Measurements from ENCODE around the gene ITM2B. TPM values are rescaled to one million over a fixed set of nuclear protein-coding genes. Genes with fewer than 3 reads are reported as not detected.

ITM2B gene
- total RNA-seq, 1 experiment from 2014 or later, result 105 TPM

GRCh38 chr13:48185018-48185417 is 48.0 kb upstream of the ITM2B start:
- H3K9ac ChIP-seq (ENCODE audit: low read length), result no peak overlapping the region
- H4K20me1 ChIP-seq (ENCODE audit: low read length), result no peaks in the 10 kb centered on the region
- no TSS peak for BruUV-seq (replicated peaks)
- H3K79me2 ChIP-seq (ENCODE audit: low read length), result no peaks in the 10 kb centered on the region
- intact Hi-C loops (cut with micrococcal nuclease), result no loop called here
- H3K4me1 ChIP-seq (ENCODE audit: insufficient read depth, low read length), result no peaks in the 10 kb centered on the region
- CTCF ChIA-PET, result no interaction called here
- TF ChIP-seq EZH2 (IDR thresholded peaks at IDR 0.05; ENCODE audit: low read length, unreplicated experiment) (no peak), CTCF (conservative IDR thresholded peaks at IDR 0.05; ENCODE audit: low read depth, low read length) (no peak), EZH2phosphoT487 (IDR thresholded peaks at IDR 0.05; ENCODE audit: borderline replicate concordance, low read length) (no peak)
- H3K36me3 ChIP-seq (ENCODE audit: low read depth, low read length), result no peaks in the 10 kb centered on the region
- ATAC-seq (no peak), DNase-seq (no peak)
- H3F3A ChIP-seq (ENCODE audit: low read length, unreplicated experiment), result no peaks in the 10 kb centered on the region
- H2AFZ ChIP-seq (ENCODE audit: low read length), result no peak overlapping the region
- no peak overlapping the region for H3K4me3 ChIP-seq (ENCODE audit: low read length)
- no peak overlapping the region for H3K4me2 ChIP-seq (ENCODE audit: low read length)
- no peak overlapping the region for H3K27ac ChIP-seq (ENCODE audit: low read length)
- H3K9me3 ChIP-seq (ENCODE audit: low read length), result no peaks in the 10 kb centered on the region
- H3K27me3 ChIP-seq (ENCODE audit: low read length), result no peaks in the 10 kb centered on the region
- POLR2A ChIA-PET (ENCODE audit: unreplicated experiment), result no interaction called here
- H3K9me2 ChIP-seq (replicated peaks; ENCODE audit: low read length), result no peaks in the 10 kb centered on the region

- DNase-seq (no peak), ATAC-seq (no peak)
- TF ChIP-seq EZH2 (IDR thresholded peaks at IDR 0.05; ENCODE audit: low read length, unreplicated experiment) (no peak), EZH2phosphoT487 (IDR thresholded peaks at IDR 0.05; ENCODE audit: borderline replicate concordance, low read length) (no peak), CTCF (conservative IDR thresholded peaks at IDR 0.05; ENCODE audit: low read depth, low read length) (no peak)
- Histone ChIP-seq H3K27ac (ENCODE audit: low read length) (no peak overlapping the region), H3K9me2 (replicated peaks; ENCODE audit: low read length) (no peaks in the 10 kb centered on the region), H4K20me1 (ENCODE audit: low read length) (no peaks in the 10 kb centered on the region), H3K79me2 (ENCODE audit: low read length) (no peaks in the 10 kb centered on the region), H3K9me3 (ENCODE audit: low read length) (no peaks in the 10 kb centered on the region), H3K4me1 (ENCODE audit: insufficient read depth, low read length) (no peaks in the 10 kb centered on the region), H3F3A (ENCODE audit: low read length, unreplicated experiment) (no peaks in the 10 kb centered on the region), H3K27me3 (ENCODE audit: low read length) (no peaks in the 10 kb centered on the region), H3K4me2 (ENCODE audit: low read length) (no peak overlapping the region), H3K4me3 (ENCODE audit: low read length) (no peak overlapping the region), H3K36me3 (ENCODE audit: low read depth, low read length) (no peaks in the 10 kb centered on the region), H3K9ac (ENCODE audit: low read length) (no peak overlapping the region), H2AFZ (ENCODE audit: low read length) (no peak overlapping the region)
- POLR2A ChIA-PET (ENCODE audit: unreplicated experiment), result no interaction called here
- BruUV-seq (replicated peaks), result no TSS peak
- intact Hi-C loops (cut with micrococcal nuclease), result no loop called here
- CTCF ChIA-PET, result no interaction called here
Measured at GRCh38 chr13:48186722-48187121, 46.3 kb upstream of the ITM2B start.

DNA sequence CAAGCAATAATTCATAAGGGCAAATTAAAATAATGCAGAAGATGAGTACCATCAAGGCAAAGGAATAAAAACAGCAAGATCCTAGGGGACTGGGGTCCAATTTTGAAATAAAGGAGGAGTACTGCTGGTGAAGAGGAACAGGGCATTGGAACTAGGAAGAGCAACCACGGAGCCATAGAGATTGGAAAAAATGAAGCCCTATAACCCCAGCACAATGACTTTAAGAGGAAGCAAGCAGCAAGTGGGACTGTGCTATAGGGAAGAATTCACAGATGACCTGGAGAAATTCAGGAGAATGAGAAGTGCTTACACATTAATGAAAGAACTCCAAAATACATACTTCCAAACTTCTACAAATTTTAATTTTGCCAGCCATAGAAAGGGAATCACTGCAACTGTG is 44.9 kb upstream of the ITM2B start:
- intact Hi-C loops (cut with micrococcal nuclease), result no loop called here
- H3K27ac ChIP-seq (ENCODE audit: low read length), result no peak overlapping the region
- no peaks in the 10 kb centered on the region for H3K36me3 ChIP-seq (ENCODE audit: low read depth, low read length)
- H4K20me1 ChIP-seq (ENCODE audit: low read length), result no peaks in the 10 kb centered on the region
- no peaks in the 10 kb centered on the region for H3K9me3 ChIP-seq (ENCODE audit: low read length)
- no peaks in the 10 kb centered on the region for H3K4me1 ChIP-seq (ENCODE audit: insufficient read depth, low read length)
- H3K9me2 ChIP-seq (replicated peaks; ENCODE audit: low read length), result no peaks in the 10 kb centered on the region
- DNase-seq (no peak), ATAC-seq (no peak)
- no peak overlapping the region for H3K4me2 ChIP-seq (ENCODE audit: low read length)
- H2AFZ ChIP-seq (ENCODE audit: low read length), result no peak overlapping the region
- TF ChIP-seq EZH2 (IDR thresholded peaks at IDR 0.05; ENCODE audit: low read length, unreplicated experiment), result no peak
- no peak for TF ChIP-seq EZH2phosphoT487 (IDR thresholded peaks at IDR 0.05; ENCODE audit: borderline replicate concordance, low read length)
- TF ChIP-seq CTCF (conservative IDR thresholded peaks at IDR 0.05; ENCODE audit: low read depth, low read length), result no peak
- H3F3A ChIP-seq (ENCODE audit: low read length, unreplicated experiment), result no peaks in the 10 kb centered on the region
- no peak overlapping the region for H3K9ac ChIP-seq (ENCODE audit: low read length)
- no peak overlapping the region for H3K4me3 ChIP-seq (ENCODE audit: low read length)
- POLR2A ChIA-PET (ENCODE audit: unreplicated experiment), result no interaction called here
- no TSS peak for BruUV-seq (replicated peaks)
- H3K79me2 ChIP-seq (ENCODE audit: low read length), result no peaks in the 10 kb centered on the region
- CTCF ChIA-PET, result interaction anchor here (0.6 kb wide), 1 partner anchor 121 kb away, joined by 3 read pairs; no protein-coding TSS in a partner anchor
- H3K27me3 ChIP-seq (ENCODE audit: low read length), result no peaks in the 10 kb centered on the region
